ENCODE data around the gene NTNG1. TPM values are rescaled to one million over a fixed set of nuclear protein-coding genes. Genes with fewer than 3 reads are reported as not detected.

The NTNG1 gene
- total and polyA plus RNA-seq, 2 of the 8 experiments (the other 6 are each of a cell fraction or from before 2014, with no cell fraction given): 1.2 to 4.1 TPM

- TF ChIP-seq NANOG (IDR thresholded peaks at IDR 0.05; ENCODE audit: insufficient read depth, low read depth, low read length, poor library complexity, severe bottlenecking): no peak
- no peak for TF ChIP-seq SAP30 (IDR thresholded peaks at IDR 0.05; ENCODE audit: insufficient read depth, insufficient replicate concordance, low read length)
- TF ChIP-seq KDM1A (IDR thresholded peaks at IDR 0.05; ENCODE audit: borderline replicate concordance, low read length): no peak
Measured at GRCh38 chr1:107264561-107264960, 123.7 kb downstream of the NTNG1 start (continued).
